Endodermal cell (in vitro differentiated cells): ENCODE results near the gene ADGRD2. TPM values are rescaled to one million over a fixed set of nuclear protein-coding genes. Genes with fewer than 3 reads are reported as not detected.

ENCODE experiments used
- DNase-seq: peaks from one replicate; pipeline ENCODE4 v3.0.0-alpha.2; 2017
- H3K27ac ChIP-seq: 2 replicates; pipeline ENCODE4 v1.5.1; 2013; ENCODE audit warnings: mild to moderate bottlenecking, low read depth, low read length, moderate library complexity
- H3K27me3 ChIP-seq: 2 replicates; pipeline ENCODE4 v1.6.1; 2013; ENCODE audit warnings: mild to moderate bottlenecking, low read length, moderate library complexity; ENCODE audit not compliant: insufficient read depth, control insufficient read depth, poor library complexity, severe bottlenecking
- H3K36me3 ChIP-seq: 2 replicates; pipeline ENCODE4 v1.7.0; 2013; ENCODE audit warnings: mild to moderate bottlenecking, low read length, moderate library complexity; ENCODE audit not compliant: control insufficient read depth, insufficient read depth
- H3K4me1 ChIP-seq: one replicate; pipeline ENCODE4 v1.7.0; 2013; ENCODE audit warnings: low read length; ENCODE audit not compliant: control insufficient read depth, insufficient read depth
- H3K4me3 ChIP-seq: 2 replicates; pipeline ENCODE4 v1.5.1; 2013; ENCODE audit warnings: mild to moderate bottlenecking, low read length, moderate library complexity
- H3K9ac ChIP-seq: 2 replicates; pipeline ENCODE4 v1.6.1; 2013; ENCODE audit warnings: mild to moderate bottlenecking, low read length, moderate library complexity; ENCODE audit not compliant: poor library complexity, severe bottlenecking; ENCODE audit errors: extremely low read depth
- H3K9me3 ChIP-seq: 2 replicates; pipeline ENCODE4 v1.6.1; 2013; ENCODE audit warnings: mild to moderate bottlenecking, low read length, moderate library complexity; ENCODE audit not compliant: control insufficient read depth
- H3K27ac Mint-ChIP-seq: 2 replicates; pipeline ENCODE4 v1.8.0; 2020; ENCODE audit warnings: mixed read lengths
- H3K27me3 Mint-ChIP-seq: 2 replicates; pipeline ENCODE4 v1.8.0; 2021; ENCODE audit warnings: mild to moderate bottlenecking, mixed read lengths; ENCODE audit not compliant: insufficient read depth
- H3K36me3 Mint-ChIP-seq: 2 replicates; pipeline ENCODE4 v1.8.0; 2020; ENCODE audit warnings: low read depth, mixed read lengths
- H3K4me1 Mint-ChIP-seq: 2 replicates; pipeline ENCODE4 v1.8.0; 2020; ENCODE audit warnings: mixed read lengths
- H3K4me3 Mint-ChIP-seq: 2 replicates; pipeline ENCODE4 v1.8.0; 2020; ENCODE audit warnings: mild to moderate bottlenecking, moderate library complexity, mixed read lengths
- H3K9me3 Mint-ChIP-seq: 2 replicates; pipeline ENCODE4 v1.8.0; 2020; ENCODE audit warnings: mild to moderate bottlenecking, mixed read lengths
- WGBS, 2 experiments: methylation state at CpG; one replicate each; pipeline versions ENCODE4 v1.1.5 to v1.1.7; 2013; ENCODE audit warnings: missing lambda C conversion rate in 2 of 2, mixed read lengths in 1 of 2; ENCODE audit not compliant: insufficient coverage in 1 of 2, insufficient read length in 1 of 2; 5-methylcytosine and 5-hydroxymethylcytosine counted together
- total RNA-seq, 2 donors: library from RNA; stranded (reverse); fragmentation: NEBNext Ultra II Directional in 1 of 2; extraction: Animal tissue kit (Norgen Biotek cat#: 25700) in 1 of 2; gene quantifications; 2 replicates in 1 of 2; 3 replicates in 1 of 2; pipeline ENCODE4 v1.2.1, GENCODE V29; 2021
- TF ChIP-seq, protein P1 (sequence below): fragments of 200-600 bp; sonication (generic); conservative IDR thresholded peaks from 2 replicates; pipeline ENCODE4 v1.5.0; 2021; ENCODE audit warnings: antibody characterized with exemption, mild to moderate bottlenecking

ADGRD2 gene
- total RNA-seq, 2 donors from 2014 or later = 0.33 to 0.40 TPM

DNA sequence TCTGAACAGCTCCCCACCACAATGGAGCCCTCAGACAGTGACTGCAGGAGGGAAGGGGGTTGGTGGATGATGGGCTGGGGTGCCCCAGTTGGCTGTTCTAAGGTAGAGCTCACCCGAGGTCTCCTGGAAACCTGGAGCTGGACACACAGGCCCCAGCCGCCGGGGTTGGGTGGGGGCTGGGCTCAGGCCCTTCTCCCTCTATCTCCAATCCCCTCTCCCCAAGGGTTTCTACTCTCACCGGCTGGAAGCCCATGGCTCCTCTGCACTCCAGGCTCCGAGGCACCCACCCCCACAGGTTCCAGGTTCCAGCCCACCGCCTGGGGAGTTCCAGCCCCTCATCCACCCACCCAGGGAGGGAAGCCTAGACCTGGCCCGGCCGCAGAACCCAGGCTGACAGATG lies 56.2 kb downstream of the ADGRD2 start:
- Mint-ChIP-seq H3K4me1 (peaks cover 4% of the 10 kb centered on the region), H3K36me3 (no peaks in the 10 kb centered on the region), H3K27me3 (peaks cover 49% of the 10 kb centered on the region), H3K9me3 (peaks cover 2% of the 10 kb centered on the region), H3K27ac (no peak overlapping the region), H3K4me3 (no peak overlapping the region)
- WGBS, 2 experiments = 86 to 100% methylated on average over 2 to 8 of the region's 8 CpGs
- Histone ChIP-seq H3K36me3 (no peaks in the 10 kb centered on the region), H3K27me3 (peaks cover 48% of the 10 kb centered on the region), H3K4me1 (peaks cover under 1% of the 10 kb centered on the region), H3K9me3 (no peaks in the 10 kb centered on the region), H3K9ac (no peak overlapping the region), H3K27ac (no peak overlapping the region), H3K4me3 (no peak overlapping the region)
- TF ChIP-seq, protein P1, sequence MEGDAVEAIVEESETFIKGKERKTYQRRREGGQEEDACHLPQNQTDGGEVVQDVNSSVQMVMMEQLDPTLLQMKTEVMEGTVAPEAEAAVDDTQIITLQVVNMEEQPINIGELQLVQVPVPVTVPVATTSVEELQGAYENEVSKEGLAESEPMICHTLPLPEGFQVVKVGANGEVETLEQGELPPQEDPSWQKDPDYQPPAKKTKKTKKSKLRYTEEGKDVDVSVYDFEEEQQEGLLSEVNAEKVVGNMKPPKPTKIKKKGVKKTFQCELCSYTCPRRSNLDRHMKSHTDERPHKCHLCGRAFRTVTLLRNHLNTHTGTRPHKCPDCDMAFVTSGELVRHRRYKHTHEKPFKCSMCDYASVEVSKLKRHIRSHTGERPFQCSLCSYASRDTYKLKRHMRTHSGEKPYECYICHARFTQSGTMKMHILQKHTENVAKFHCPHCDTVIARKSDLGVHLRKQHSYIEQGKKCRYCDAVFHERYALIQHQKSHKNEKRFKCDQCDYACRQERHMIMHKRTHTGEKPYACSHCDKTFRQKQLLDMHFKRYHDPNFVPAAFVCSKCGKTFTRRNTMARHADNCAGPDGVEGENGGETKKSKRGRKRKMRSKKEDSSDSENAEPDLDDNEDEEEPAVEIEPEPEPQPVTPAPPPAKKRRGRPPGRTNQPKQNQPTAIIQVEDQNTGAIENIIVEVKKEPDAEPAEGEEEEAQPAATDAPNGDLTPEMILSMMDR = no peak
- peak; percentile 43 for DNase-seq

DNA sequence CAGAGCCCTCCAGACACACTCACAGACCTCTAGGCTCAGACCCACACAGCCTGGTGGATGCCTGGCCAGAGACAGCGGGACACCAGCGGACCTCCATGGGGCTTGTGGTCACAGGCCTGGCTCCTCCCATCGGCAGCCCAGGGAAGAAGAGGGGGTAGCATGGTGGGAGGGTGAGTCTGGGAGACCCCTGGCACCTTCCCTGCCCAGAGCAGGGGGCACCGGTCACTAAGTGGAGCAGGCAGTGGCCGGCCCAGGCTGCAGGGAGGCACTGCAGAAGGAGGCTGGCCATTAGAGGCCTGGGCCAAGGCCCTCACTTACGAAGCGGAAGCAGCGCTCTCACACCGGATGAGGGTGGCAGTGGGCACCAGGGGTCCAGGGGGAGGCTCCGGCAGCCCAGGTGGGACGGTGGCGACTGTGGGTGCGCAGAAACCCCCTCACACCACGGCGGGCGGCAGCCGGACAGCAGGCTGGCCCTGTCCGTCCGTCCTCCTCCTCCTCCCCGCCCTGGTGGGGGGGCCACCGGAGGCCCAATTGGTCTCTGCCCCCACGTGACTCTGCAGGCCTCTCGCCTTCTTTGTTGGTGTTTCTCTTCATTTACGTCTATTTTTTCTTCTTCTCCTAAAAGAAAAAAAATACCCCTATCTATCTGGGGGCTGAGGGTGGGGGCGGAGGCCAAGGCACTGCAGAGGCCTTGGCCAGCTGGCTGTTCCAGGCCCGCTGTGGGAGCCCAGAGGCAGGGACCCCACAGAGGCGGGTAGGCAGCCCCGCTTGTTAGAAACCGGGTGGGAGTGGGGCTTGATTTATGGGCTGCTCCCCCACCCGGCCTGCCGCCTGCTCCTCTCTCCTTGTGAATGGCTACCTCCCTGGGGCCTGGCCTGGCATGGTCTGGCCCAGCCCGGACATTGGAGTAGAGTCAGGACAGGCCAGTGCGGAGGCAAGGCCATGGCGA lies 57.0 kb downstream of the ADGRD2 start, which contains the start of gene NR5A1:
Gene NR5A1 (minus strand): TSS at position 469 of the 949 bp plus-strand sequence. CDS start 4,004 bp downstream, outside the sequence.
- 95% methylated on average over 7 to 34 of the region's 34 CpGs for WGBS, 2 experiments
- Histone ChIP-seq H3K4me1 (peaks cover 4% of the 10 kb centered on the region), H3K27ac (no peak within 1 kb of the TSS), H3K36me3 (no peaks in the 10 kb centered on the region), H3K9ac (no peak within 1 kb of the TSS), H3K4me3 (no peak within 1 kb of the TSS), H3K27me3 (peaks cover 40% of the 10 kb centered on the region), H3K9me3 (no peaks in the 10 kb centered on the region)
- Mint-ChIP-seq H3K27ac (no peak within 1 kb of the TSS), H3K36me3 (no peaks in the 10 kb centered on the region), H3K9me3 (peaks cover 2% of the 10 kb centered on the region), H3K27me3 (peaks cover 41% of the 10 kb centered on the region), H3K4me3 (no peak within 1 kb of the TSS), H3K4me1 (peaks cover 8% of the 10 kb centered on the region)
- TF ChIP-seq, protein P1 = no peak
- no peak for DNase-seq

DNA sequence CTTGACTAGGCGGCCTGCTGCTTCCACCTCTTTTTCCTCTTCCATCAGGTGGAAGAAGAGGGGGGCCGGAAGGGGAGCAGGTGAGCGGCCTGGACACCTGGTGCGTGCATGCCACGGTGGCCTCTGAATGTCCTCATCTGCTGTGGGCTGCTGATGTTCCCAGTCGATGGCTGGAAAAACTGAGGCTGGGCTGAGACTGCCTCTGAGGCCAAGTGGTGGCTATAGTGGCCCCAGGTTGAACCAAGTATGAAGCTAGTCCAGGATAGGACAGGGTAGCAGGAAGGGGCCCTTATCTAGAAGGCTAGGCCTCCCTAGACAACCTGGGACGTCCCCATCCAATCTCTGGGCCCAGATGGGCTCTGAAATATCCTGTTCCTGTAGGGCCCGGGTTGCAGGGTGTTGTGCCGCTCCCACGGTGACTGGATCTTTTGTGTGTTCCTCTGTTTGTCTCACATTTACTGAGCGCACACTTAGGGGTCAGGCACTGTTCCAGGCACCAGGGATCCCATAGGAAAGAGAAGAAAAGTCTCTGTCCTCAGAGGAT lies 57.7 kb downstream of the ADGRD2 start:
- Mint-ChIP-seq H3K27ac (no peak overlapping the region), H3K9me3 (peaks cover 2% of the 10 kb centered on the region), H3K4me1 (peaks cover 11% of the 10 kb centered on the region), H3K27me3 (peaks cover 34% of the 10 kb centered on the region), H3K4me3 (no peak overlapping the region), H3K36me3 (no peaks in the 10 kb centered on the region)
- H3K4me3 ChIP-seq = no peak overlapping the region
- H3K4me1 ChIP-seq = peaks cover 4% of the 10 kb centered on the region
- no peak overlapping the region for H3K9ac ChIP-seq
- peaks cover 33% of the 10 kb centered on the region for H3K27me3 ChIP-seq
- no peak overlapping the region for H3K27ac ChIP-seq
- WGBS, 2 experiments = 95 to 97% methylated on average over 7 to 11 of the region's 11 CpGs
- H3K9me3 ChIP-seq = no peaks in the 10 kb centered on the region
- TF ChIP-seq, protein P1 = no peak
- DNase-seq = no peak
- H3K36me3 ChIP-seq = no peaks in the 10 kb centered on the region
